ENCODE measurements around the gene NDUFB11.

NDUFB11 gene

DNA sequence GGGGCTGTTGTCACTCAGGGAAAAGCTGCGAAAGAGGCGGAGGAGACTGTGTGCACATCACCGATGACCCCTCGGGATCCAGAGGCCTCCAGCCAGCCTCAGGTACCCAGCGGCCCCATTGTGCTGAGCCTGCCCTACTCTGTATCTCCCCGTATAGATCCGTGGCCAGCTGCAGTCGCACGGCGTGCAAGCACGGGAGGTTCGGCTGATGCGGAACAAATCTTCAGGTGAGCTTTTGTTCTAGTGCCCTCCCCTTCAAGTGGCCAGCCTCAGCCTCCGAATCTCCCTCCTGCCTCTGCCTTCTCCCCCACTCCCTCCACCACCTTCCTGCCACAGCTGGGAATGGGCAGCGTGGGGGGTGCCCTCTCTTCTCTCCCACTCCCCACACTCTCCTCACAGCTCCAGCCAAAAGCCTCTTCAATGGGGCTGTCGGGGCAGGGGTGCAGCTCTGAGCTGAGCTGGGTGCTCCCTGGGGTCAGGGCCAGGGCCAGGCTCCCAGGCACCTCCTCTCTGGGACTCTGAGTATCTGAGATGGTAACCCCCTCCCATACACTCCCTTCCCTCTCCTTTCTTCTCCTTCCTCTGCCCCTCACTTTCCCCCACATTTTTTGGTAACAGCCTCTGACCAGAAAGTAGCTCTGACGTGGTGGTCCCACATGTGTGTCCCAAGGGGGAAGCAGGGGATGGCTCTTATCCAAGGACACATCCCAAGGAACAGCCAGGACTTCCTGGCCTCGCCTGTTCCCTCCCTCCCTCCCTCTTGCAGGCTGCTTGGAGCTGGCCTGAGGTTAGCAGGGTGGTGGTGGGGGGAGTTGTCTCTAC lies 28.7 kb upstream of the NDUFB11 start:
- Histone ChIP-seq H3K36me3 (ENCODE audit: control insufficient read depth, insufficient read depth, low read length) (no peaks in the 10 kb centered on the region), H3K4me3 (ENCODE audit: low read length) (no peak overlapping the region), H3K9me3 (ENCODE audit: control insufficient read depth, low read length) (no peaks in the 10 kb centered on the region), H3K27me3 (ENCODE audit: control insufficient read depth, insufficient read depth, low read length) (no peaks in the 10 kb centered on the region), H3K4me1 (ENCODE audit: control insufficient read depth, insufficient read depth, low read length) (no peaks in the 10 kb centered on the region), H3K9ac (ENCODE audit: low read length) (no peak overlapping the region)

DNA sequence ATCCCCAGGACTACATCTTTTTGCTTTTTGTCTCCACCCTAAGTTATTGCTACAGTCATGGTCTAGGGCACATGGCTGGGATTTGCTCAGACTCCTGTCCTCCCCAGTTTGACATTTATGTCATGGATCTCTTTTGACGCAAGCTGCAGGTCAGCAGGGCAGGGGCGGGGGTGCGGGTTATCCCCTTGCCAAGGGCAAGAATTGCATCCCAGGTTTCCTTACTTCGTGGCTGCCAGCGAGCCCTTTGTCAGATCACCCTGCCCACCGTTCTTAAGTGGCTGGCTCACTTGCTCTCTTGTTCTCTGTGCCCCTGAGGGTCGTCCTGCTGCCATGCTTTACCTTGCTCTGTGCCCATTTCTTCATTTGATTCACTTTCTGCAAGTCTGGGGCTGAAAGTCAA lies 28.0 kb upstream of the NDUFB11 start:
- no peaks in the 10 kb centered on the region for H3K27me3 ChIP-seq (ENCODE audit: control insufficient read depth, insufficient read depth, low read length)
- H3K36me3 ChIP-seq (ENCODE audit: control insufficient read depth, insufficient read depth, low read length): no peaks in the 10 kb centered on the region
- no peaks in the 10 kb centered on the region for H3K9me3 ChIP-seq (ENCODE audit: control insufficient read depth, low read length)
- no peak overlapping the region for H3K4me3 ChIP-seq (ENCODE audit: low read length)
- no peak overlapping the region for H3K9ac ChIP-seq (ENCODE audit: low read length)
- H3K4me1 ChIP-seq (ENCODE audit: control insufficient read depth, insufficient read depth, low read length): no peaks in the 10 kb centered on the region

DNA sequence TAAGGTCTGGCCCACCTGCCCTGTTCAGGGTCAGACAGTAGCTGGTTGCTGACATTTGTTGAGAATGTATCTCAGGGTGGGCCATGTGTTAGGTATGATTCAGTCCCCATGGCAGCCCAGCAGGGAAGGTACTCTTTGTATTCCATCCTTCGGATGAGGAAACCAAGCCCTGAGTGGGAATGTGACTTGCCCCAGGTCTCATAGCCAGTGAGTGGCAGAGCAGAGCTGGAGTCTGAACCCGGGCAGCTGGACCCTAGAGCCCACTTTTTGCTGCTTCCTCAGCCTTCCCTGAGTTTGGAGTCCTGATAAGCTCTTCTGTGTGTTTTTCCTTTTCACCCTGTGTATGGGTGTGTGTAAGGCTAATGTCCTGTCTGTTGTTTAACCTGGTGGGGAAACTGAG lies 27.5 kb upstream of the NDUFB11 start:
- Histone ChIP-seq H3K9ac (ENCODE audit: low read length) (no peak overlapping the region), H3K36me3 (ENCODE audit: control insufficient read depth, insufficient read depth, low read length) (no peaks in the 10 kb centered on the region)

DNA sequence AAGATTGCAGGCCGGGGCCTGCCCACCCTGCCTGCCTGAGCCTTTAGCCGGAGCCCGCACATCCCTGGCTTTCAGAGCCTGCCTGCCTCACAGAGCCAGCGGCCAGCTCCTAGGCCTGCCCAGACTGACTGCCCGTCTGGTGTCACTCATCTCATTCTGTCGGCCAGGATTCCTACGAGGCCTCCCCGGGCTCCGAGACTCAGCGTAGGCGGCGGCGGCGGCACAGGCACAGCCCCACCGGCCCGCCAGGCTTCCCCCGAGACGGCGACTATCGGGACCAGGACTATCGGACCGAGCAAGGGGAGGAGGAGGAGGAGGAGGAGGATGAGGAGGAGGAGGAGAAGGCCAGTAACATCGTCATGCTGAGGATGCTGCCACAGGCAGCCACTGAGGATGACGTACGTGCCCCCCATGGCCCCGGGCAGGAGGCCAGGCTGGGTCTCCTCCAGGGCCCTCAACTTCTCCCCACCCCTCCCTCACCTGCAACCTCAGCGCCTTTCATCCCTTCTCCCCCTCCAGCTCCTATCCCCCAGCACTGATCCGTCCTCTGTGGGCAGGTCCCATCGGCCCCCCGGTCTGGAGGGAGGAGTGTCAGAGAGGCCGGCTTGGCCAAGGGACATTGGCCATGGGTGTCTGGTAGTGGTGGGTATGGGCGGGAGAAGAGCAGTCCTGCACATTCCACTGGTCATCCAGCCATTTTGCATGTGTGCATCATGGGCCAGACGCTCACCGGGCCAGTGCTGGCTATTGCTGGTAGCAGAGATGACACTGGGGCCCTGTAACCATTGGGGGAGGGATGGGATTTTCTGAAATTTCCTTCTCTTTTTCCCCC lies 26.6 kb upstream of the NDUFB11 start:
- Histone ChIP-seq H3K9me3 (ENCODE audit: control insufficient read depth, low read length) (no peaks in the 10 kb centered on the region), H3K4me3 (ENCODE audit: low read length) (no peak overlapping the region), H3K4me1 (ENCODE audit: control insufficient read depth, insufficient read depth, low read length) (no peaks in the 10 kb centered on the region), H3K36me3 (ENCODE audit: control insufficient read depth, insufficient read depth, low read length) (no peaks in the 10 kb centered on the region), H3K27me3 (ENCODE audit: control insufficient read depth, insufficient read depth, low read length) (no peaks in the 10 kb centered on the region), H3K9ac (ENCODE audit: low read length) (no peak overlapping the region)

More for the DNA sequence above, 27.5 kb upstream of the NDUFB11 start:
- Histone ChIP-seq H3K9me3 (ENCODE audit: control insufficient read depth, low read length) (no peaks in the 10 kb centered on the region), H3K4me3 (ENCODE audit: low read length) (no peak overlapping the region), H3K4me1 (ENCODE audit: control insufficient read depth, insufficient read depth, low read length) (no peaks in the 10 kb centered on the region), H3K27me3 (ENCODE audit: control insufficient read depth, insufficient read depth, low read length) (no peaks in the 10 kb centered on the region)

DNA sequence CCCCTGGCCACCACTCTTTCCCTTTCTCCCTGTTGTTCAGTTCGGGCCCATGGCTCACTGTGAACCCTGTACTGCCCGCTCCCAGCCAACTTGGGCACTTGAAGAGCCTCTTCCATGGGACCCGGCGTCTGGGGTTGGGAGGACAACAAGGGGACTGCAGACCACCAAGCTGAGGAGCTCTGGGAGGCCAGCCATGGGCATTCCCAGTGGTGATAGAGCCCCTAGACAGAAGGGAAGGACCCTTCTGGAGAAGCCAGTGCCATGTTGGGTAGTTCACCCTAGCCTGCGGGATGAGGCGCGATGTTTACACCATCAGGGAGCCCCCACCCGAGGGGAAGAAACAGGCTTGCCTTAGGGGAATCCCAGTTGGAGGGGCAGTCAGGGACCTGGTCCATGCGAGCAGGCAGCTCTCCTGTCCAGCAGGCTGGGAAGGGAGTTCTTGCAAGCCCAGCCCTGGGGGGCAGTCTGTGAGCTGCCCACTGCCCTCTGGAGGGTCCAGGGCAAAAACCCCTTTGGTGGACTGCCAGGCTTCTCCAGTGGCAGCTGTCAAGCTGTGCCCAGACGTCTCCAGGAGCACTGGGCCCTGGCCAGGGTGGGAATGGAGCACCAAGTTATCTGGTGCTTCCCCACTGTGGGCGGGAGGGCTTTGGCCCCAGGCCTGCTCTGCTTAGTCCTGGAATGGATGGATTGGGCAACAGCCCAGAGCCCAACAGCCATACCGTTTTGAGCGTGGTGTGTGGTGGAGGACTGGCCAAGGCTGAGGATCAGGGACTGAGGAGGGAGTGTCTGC lies 25.4 kb upstream of the NDUFB11 start:
- no peaks in the 10 kb centered on the region for H3K9me3 ChIP-seq (ENCODE audit: control insufficient read depth, low read length)
- no peak overlapping the region for H3K9ac ChIP-seq (ENCODE audit: low read length)
- H3K27me3 ChIP-seq (ENCODE audit: control insufficient read depth, insufficient read depth, low read length): no peaks in the 10 kb centered on the region
- H3K4me3 ChIP-seq (ENCODE audit: low read length): no peak overlapping the region
- H3K36me3 ChIP-seq (ENCODE audit: control insufficient read depth, insufficient read depth, low read length): no peaks in the 10 kb centered on the region
- no peaks in the 10 kb centered on the region for H3K4me1 ChIP-seq (ENCODE audit: control insufficient read depth, insufficient read depth, low read length)

DNA sequence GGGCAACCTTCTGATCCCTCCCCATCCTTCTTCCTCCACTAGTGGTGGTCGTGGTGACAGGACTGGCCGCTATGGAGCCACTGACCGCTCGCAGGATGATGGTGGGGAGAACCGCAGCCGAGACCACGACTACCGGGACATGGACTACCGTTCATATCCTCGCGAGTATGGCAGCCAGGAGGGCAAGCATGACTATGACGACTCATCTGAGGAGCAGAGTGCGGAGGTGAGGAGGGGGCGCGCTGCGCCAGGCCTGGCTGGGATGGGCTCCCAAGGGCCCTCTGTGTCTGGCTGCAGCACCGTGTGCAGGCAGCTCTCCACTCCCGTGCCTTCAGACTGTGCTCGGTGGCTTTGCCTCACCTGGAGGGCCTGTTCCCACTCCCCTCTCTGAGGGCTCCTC lies 24.8 kb upstream of the NDUFB11 start:
- H3K4me1 ChIP-seq (ENCODE audit: control insufficient read depth, insufficient read depth, low read length): no peaks in the 10 kb centered on the region
- H3K4me3 ChIP-seq (ENCODE audit: low read length): no peak overlapping the region
- H3K9me3 ChIP-seq (ENCODE audit: control insufficient read depth, low read length): no peaks in the 10 kb centered on the region
- H3K27me3 ChIP-seq (ENCODE audit: control insufficient read depth, insufficient read depth, low read length): no peaks in the 10 kb centered on the region
- no peak overlapping the region for H3K9ac ChIP-seq (ENCODE audit: low read length)
- no peaks in the 10 kb centered on the region for H3K36me3 ChIP-seq (ENCODE audit: control insufficient read depth, insufficient read depth, low read length)

DNA sequence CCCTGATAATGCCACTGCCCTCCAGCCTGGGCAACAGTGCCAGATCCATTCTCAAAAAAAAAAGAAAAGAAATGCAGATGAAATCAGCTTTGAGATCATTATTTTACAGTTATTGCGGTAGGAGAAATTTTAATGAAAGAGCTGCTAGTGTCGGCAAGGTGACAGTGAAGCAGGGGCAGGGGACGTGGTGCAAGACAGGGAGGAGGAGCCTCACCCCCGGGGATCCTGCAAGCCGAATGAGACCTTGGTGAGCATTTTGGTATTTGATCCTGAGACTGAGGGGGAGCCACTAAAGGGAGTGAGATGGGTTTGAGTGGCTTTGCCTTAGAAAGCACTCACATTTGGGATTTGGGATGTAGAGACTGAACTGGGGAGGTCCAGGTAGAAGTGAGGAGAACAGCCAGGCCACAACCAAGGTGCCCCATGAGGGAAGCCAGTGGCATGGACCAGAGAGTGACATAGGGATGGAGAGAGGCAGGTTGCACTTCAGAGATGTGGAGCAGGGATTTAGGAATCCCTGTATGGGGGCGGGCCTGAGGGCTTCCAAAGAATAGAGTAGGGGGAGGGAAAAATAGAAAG lies 24.1 kb upstream of the NDUFB11 start:
- no peaks in the 10 kb centered on the region for H3K36me3 ChIP-seq (ENCODE audit: control insufficient read depth, insufficient read depth, low read length)
- no peaks in the 10 kb centered on the region for H3K9me3 ChIP-seq (ENCODE audit: control insufficient read depth, low read length)
- H3K27me3 ChIP-seq (ENCODE audit: control insufficient read depth, insufficient read depth, low read length): no peaks in the 10 kb centered on the region
- no peaks in the 10 kb centered on the region for H3K4me1 ChIP-seq (ENCODE audit: control insufficient read depth, insufficient read depth, low read length)
- no peak overlapping the region for H3K9ac ChIP-seq (ENCODE audit: low read length)
- H3K4me3 ChIP-seq (ENCODE audit: low read length): no peak overlapping the region

DNA sequence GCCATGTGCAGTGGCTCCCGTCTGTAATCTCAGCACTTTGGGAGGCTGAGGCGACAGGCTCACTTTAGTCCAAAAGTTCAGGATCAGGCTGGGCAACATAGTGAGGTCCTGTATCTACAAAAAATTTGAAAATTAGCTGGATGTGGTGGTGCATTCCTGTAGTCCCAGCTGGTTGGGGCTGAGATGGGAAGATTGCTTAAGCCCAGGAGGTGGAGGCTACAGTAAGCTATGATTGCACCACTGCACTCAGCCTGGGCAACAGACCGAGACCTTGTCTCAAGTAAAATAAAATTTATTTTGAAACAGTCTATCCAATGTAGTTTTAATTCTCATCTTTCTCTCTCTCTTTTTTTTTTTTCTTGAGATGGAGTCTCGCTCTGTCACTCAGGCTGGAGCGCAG lies 21.6 kb upstream of the NDUFB11 start:
- Histone ChIP-seq H3K9ac (ENCODE audit: low read length) (no peak overlapping the region), H3K4me3 (ENCODE audit: low read length) (no peak overlapping the region), H3K36me3 (ENCODE audit: control insufficient read depth, insufficient read depth, low read length) (no peaks in the 10 kb centered on the region), H3K27me3 (ENCODE audit: control insufficient read depth, insufficient read depth, low read length) (no peaks in the 10 kb centered on the region), H3K9me3 (ENCODE audit: control insufficient read depth, low read length) (no peaks in the 10 kb centered on the region), H3K4me1 (ENCODE audit: control insufficient read depth, insufficient read depth, low read length) (no peaks in the 10 kb centered on the region)

DNA sequence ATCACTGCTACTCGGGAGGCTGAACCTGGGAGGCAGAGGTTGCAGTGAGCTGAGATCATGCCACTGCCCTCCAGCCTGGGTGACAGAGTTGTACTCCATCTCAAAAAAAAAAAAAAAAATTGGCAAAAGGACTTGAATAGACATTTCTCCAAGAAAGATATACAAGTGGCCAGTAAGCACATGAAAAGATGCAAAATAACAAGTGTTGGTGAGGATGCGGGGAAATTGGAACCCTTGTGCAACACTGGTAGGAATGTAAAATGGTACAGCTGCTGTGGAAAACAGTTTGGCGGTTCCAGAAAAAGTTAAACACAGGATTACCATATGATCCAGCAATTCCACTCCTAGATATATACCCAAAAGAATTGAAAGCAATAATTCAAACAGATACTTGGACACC lies 19.9 kb upstream of the NDUFB11 start:
- Histone ChIP-seq H3K9ac (ENCODE audit: low read length) (no peak overlapping the region), H3K4me1 (ENCODE audit: control insufficient read depth, insufficient read depth, low read length) (no peaks in the 10 kb centered on the region), H3K4me3 (ENCODE audit: low read length) (no peak overlapping the region), H3K36me3 (ENCODE audit: control insufficient read depth, insufficient read depth, low read length) (no peaks in the 10 kb centered on the region), H3K9me3 (ENCODE audit: control insufficient read depth, low read length) (no peaks in the 10 kb centered on the region), H3K27me3 (ENCODE audit: control insufficient read depth, insufficient read depth, low read length) (no peaks in the 10 kb centered on the region)

DNA sequence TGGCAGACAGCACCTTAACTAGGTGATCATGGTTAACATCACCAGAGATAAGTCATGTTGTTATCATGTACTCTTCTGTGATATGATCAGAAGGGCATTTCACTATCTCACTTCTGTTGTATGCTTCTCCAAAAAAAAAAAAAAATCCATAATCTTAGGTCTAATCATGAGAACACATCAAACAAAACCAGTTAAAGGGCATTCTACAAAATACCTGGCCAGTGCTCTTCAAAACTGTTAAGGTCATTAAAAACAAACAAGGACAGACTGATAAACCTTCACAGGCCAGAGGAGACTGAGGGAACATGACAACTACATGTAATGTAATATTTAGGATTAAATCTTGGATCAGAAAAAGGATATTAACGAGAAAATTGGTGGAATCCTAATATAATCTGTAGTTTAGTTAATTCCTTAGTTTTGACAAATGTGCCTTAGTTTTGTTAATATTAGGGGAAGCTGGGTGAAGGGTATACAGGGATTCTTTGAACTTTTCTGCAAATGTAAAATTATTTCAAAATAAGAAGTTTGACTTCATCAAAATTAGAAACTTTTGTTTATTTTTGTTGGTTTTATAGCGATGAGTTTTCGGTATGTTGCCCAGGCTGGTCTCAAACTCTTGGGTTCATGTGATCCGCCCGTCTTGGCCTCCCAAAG lies 18.6 kb upstream of the NDUFB11 start:
- H3K4me1 ChIP-seq (ENCODE audit: control insufficient read depth, insufficient read depth, low read length): no peaks in the 10 kb centered on the region
- H3K36me3 ChIP-seq (ENCODE audit: control insufficient read depth, insufficient read depth, low read length): no peaks in the 10 kb centered on the region
- H3K9me3 ChIP-seq (ENCODE audit: control insufficient read depth, low read length): no peaks in the 10 kb centered on the region
- H3K27me3 ChIP-seq (ENCODE audit: control insufficient read depth, insufficient read depth, low read length): no peaks in the 10 kb centered on the region
- H3K4me3 ChIP-seq (ENCODE audit: low read length): no peak overlapping the region
- H3K9ac ChIP-seq (ENCODE audit: low read length): no peak overlapping the region

DNA sequence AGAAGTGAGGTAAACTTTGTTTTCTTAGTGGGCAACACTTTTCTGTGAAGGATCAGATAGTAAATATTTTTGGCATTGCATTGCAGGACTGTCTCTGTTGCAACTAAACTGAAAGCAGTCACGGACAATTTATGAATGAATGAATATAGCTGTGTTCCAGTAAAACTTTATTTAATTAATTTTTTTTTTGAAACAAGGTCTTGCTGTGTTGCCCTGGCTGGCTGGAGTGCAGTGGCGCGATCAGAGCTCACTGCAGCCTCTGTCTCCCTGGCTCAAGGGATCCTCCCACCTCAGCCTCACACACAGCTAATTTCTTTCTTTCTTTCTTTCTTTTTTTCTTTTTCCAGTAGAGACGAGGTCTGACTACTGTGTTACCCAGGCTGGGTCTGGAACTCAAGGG lies 16.3 kb upstream of the NDUFB11 start:
- H3K4me3 ChIP-seq (ENCODE audit: low read length): no peak overlapping the region
- no peaks in the 10 kb centered on the region for H3K27me3 ChIP-seq (ENCODE audit: control insufficient read depth, insufficient read depth, low read length)
- H3K36me3 ChIP-seq (ENCODE audit: control insufficient read depth, insufficient read depth, low read length): no peaks in the 10 kb centered on the region
- H3K4me1 ChIP-seq (ENCODE audit: control insufficient read depth, insufficient read depth, low read length): no peaks in the 10 kb centered on the region
- H3K9me3 ChIP-seq (ENCODE audit: control insufficient read depth, low read length): no peaks in the 10 kb centered on the region
- no peak overlapping the region for H3K9ac ChIP-seq (ENCODE audit: low read length)

Data from mucosa of stomach (tissue), 1 donor.